Measurements from ENCODE around the gene FUT7.

DNA sequence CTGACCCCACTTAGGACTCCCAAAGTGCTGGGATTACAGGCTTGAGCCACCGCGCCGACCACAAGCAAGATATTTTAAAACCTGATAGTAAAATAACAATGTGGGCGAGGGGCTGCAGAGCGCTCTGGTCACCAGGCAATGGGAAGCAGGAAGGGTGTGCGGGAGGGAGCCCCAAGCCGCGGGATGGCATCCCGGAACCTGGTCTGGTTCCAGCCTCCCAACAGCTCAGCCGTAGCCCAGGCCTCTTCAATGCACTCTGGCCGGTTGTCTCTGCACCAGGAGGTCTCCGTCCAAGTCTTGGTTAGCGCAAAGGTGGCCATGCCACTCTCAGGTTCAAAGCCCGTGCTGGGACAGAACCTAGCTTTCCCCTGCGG, 44.7 kb upstream of the FUT7 start:
- TF ChIP-seq, protein P1, sequence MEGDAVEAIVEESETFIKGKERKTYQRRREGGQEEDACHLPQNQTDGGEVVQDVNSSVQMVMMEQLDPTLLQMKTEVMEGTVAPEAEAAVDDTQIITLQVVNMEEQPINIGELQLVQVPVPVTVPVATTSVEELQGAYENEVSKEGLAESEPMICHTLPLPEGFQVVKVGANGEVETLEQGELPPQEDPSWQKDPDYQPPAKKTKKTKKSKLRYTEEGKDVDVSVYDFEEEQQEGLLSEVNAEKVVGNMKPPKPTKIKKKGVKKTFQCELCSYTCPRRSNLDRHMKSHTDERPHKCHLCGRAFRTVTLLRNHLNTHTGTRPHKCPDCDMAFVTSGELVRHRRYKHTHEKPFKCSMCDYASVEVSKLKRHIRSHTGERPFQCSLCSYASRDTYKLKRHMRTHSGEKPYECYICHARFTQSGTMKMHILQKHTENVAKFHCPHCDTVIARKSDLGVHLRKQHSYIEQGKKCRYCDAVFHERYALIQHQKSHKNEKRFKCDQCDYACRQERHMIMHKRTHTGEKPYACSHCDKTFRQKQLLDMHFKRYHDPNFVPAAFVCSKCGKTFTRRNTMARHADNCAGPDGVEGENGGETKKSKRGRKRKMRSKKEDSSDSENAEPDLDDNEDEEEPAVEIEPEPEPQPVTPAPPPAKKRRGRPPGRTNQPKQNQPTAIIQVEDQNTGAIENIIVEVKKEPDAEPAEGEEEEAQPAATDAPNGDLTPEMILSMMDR (conservative IDR thresholded peaks at IDR 0.05 in 1 of 2, IDR thresholded peaks at IDR 0.05 in 1 of 2; ENCODE audit: low read depth in 1 of 2, low read length in 2 of 2), result no peak
- no peak for TF ChIP-seq EZH2 (IDR thresholded peaks at IDR 0.05; ENCODE audit: low read length, missing control alignments)
